Mesendoderm (in vitro differentiated cells): ENCODE data around the gene TMX4.
"Not testable (repeated sequence)": the region's sequence is repeated elsewhere in the genome, so short reads cannot be mapped to it uniquely, and the experiment has no call there.

Experiments
- DNase-seq: peaks from one replicate; pipeline ENCODE4 v3.0.0; 2013
- H2AK5ac ChIP-seq: 2 replicates; pipeline ENCODE4 v1.6.1; 2013; ENCODE audit warnings: low read length, inconsistent platforms
- H2BK120ac ChIP-seq: 2 replicates; pipeline ENCODE4 v1.6.1; 2013; ENCODE audit warnings: low read depth, mild to moderate bottlenecking, low read length, moderate library complexity, mixed read lengths
- H2BK15ac ChIP-seq: replicated peaks from 2 replicates; pipeline ENCODE4 v1.6.1; 2013; ENCODE audit warnings: low read depth, mild to moderate bottlenecking, moderate library complexity
- H2BK5ac ChIP-seq: 2 replicates; pipeline ENCODE4 v1.6.1; 2013; ENCODE audit warnings: low read length, inconsistent platforms
- H3K18ac ChIP-seq: 2 replicates; pipeline ENCODE4 v1.6.1; 2013; ENCODE audit warnings: mild to moderate bottlenecking, low read length, mixed read lengths
- H3K23ac ChIP-seq: one replicate; pipeline ENCODE4 v1.6.1; 2013; ENCODE audit warnings: low read length
- H3K27ac ChIP-seq: 2 replicates; pipeline ENCODE4 v1.5.1; 2013; ENCODE audit warnings: low read depth, mild to moderate bottlenecking, inconsistent platforms, low read length, moderate library complexity
- H3K27me3 ChIP-seq: 2 replicates; pipeline ENCODE4 v1.6.1; 2013; ENCODE audit warnings: low read length, control low read depth, mild to moderate bottlenecking, inconsistent platforms; ENCODE audit not compliant: insufficient read depth, poor library complexity
- H3K36me3 ChIP-seq: 2 replicates; pipeline ENCODE4 v1.6.1; 2013; ENCODE audit warnings: low read length, inconsistent platforms; ENCODE audit not compliant: control insufficient read depth, insufficient read depth
- H3K4ac ChIP-seq: one replicate; pipeline ENCODE4 v1.6.1; 2013; ENCODE audit warnings: low read depth, mild to moderate bottlenecking, low read length, moderate library complexity
- H3K4me1 ChIP-seq: 2 replicates; pipeline ENCODE4 v1.6.1; 2013; ENCODE audit warnings: low read depth, low read length, inconsistent platforms; ENCODE audit not compliant: control insufficient read depth
- H3K4me2 ChIP-seq: 2 replicates; pipeline ENCODE4 v1.6.1; 2013; ENCODE audit warnings: low read length
- H3K4me3 ChIP-seq: 2 replicates; pipeline ENCODE4 v1.5.1; 2013; ENCODE audit warnings: mild to moderate bottlenecking, low read length
- H3K56ac ChIP-seq: one replicate; pipeline ENCODE4 v1.6.1; 2013; ENCODE audit warnings: low read length
- H3K79me1 ChIP-seq: 2 replicates; pipeline ENCODE4 v1.6.1; 2013; ENCODE audit warnings: low read length, inconsistent platforms
- H3K79me2 ChIP-seq: 2 replicates; pipeline ENCODE4 v1.6.1; 2013; ENCODE audit warnings: mild to moderate bottlenecking, low read length; ENCODE audit not compliant: control insufficient read depth, insufficient read depth
- H3K9ac ChIP-seq: 2 replicates; pipeline ENCODE4 v1.6.1; 2013; ENCODE audit warnings: low read length, inconsistent platforms
- H4K5ac ChIP-seq: one replicate; pipeline ENCODE4 v1.6.1; 2013; ENCODE audit warnings: low read length
- H4K8ac ChIP-seq: one replicate; pipeline ENCODE4 v1.6.1; 2013; ENCODE audit warnings: low read depth, mild to moderate bottlenecking, control low read depth, low read length, moderate library complexity
- WGBS: extraction: QIAGEN DNeasy Blood & Tissue Kit; methylation state at CpG from one replicate; pipeline ENCODE4 v1.1.7; 2013; ENCODE audit warnings: low lambda C conversion rate, missing lambda C conversion rate; ENCODE audit not compliant: insufficient coverage; ENCODE audit errors: extremely low coverage; 5-methylcytosine and 5-hydroxymethylcytosine counted together

Gene TMX4

GRCh38 chr20:8031539-8031938 lies 12.0 kb upstream of the TMX4 start:
- H4K8ac ChIP-seq, DNase-seq, H3K27ac ChIP-seq, H3K56ac ChIP-seq, H2BK5ac ChIP-seq, H3K18ac ChIP-seq, H3K27me3 ChIP-seq, H2BK15ac ChIP-seq, H4K5ac ChIP-seq, H3K4me2 ChIP-seq, H3K4ac ChIP-seq, H3K79me2 ChIP-seq, H3K4me1 ChIP-seq, H2BK120ac ChIP-seq, H3K36me3 ChIP-seq, H2AK5ac ChIP-seq, H3K4me3 ChIP-seq, H3K79me1 ChIP-seq, H3K9ac ChIP-seq, H3K23ac ChIP-seq: not testable (repeated sequence)

GRCh38 chr20:8021541-8022269 lies 2.1 kb upstream of the TMX4 start:
- Histone ChIP-seq H2BK120ac (no peak overlapping the region), H2AK5ac (no peak overlapping the region), H3K79me1 (no peaks in the 10 kb centered on the region), H2BK5ac (no peak overlapping the region), H2BK15ac (no peak overlapping the region), H3K79me2 (no peaks in the 10 kb centered on the region), H3K56ac (no peak overlapping the region), H3K4me3 (no peak overlapping the region), H3K36me3 (no peaks in the 10 kb centered on the region), H3K27ac (no peak overlapping the region), H3K18ac (no peak overlapping the region), H3K4ac (no peak overlapping the region), H3K4me2 (no peak overlapping the region), H3K23ac (no peak overlapping the region), H3K27me3 (no peaks in the 10 kb centered on the region), H4K8ac (no peak overlapping the region), H3K4me1 (no peaks in the 10 kb centered on the region), H4K5ac (no peak overlapping the region), H3K9ac (no peak overlapping the region)
- no CpG with 5 or more reads among the region's 10 CpGs for WGBS
- DNase-seq: no peak

DNA sequence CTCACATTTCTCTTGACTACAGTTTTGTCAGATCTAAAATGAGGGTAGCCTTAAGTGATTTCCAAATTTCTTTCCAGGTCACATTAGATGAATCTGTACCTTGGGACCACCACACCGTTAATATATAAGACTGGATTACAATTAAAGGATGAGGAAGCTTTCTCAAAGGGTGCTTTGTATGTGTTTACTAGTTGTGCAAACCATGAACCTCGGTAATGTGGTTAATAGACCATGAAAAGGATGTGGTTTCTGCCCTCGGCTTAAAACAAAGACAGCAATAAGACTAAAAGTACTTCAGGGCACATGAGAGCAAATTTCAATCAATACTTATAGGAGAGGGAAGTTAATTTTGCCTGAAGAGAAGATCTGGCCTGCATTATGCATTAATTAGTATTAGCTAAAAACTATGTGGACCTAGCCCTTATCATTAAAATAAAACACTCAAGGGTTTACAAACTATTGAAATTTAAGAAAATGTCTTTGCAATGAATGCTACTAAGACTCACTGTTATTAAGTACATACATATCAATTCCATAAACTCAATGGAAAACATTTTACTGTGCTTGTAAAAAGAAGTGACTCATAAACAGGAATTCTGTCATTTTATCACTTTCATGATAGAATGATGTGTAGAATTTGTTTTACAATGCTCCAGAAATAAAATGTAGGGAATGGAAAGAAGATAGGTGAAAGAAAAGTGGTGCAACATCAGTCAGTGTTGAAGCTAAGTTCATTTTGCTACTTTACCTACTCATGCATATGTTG lies 936 bp upstream of the TMX4 start:
- Histone ChIP-seq H3K4me3 (no peak overlapping the region), H3K56ac (no peak overlapping the region), H3K4me1 (no peaks in the 10 kb centered on the region), H3K18ac (no peak overlapping the region), H3K27ac (no peak overlapping the region), H4K5ac (no peak overlapping the region), H3K4ac (no peak overlapping the region), H3K9ac (no peak overlapping the region), H3K23ac (no peak overlapping the region), H2BK120ac (no peak overlapping the region), H2BK5ac (no peak overlapping the region), H4K8ac (no peak overlapping the region), H3K79me1 (no peaks in the 10 kb centered on the region), H3K27me3 (no peaks in the 10 kb centered on the region), H3K4me2 (no peak overlapping the region), H3K36me3 (no peaks in the 10 kb centered on the region), H2BK15ac (no peak overlapping the region), H3K79me2 (no peaks in the 10 kb centered on the region), H2AK5ac (no peak overlapping the region)
- WGBS: no CpG with 5 or more reads among the region's 3 CpGs
- no peak for DNase-seq

DNA sequence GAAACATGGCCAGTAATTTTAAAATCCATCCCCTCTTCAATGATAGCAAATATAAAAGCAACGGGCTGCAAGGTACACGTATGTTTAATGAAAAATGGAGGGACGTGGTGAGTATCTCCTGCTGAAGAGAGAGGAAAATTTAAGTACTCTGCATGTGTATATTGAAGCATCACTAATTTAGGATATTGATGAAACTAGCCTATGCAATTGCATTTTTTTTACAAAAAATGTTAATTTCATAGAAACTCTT lies 362 bp upstream of the TMX4 start:
- H3K79me1 ChIP-seq: no peaks in the 10 kb centered on the region
- H3K27me3 ChIP-seq: no peaks in the 10 kb centered on the region
- no CpG with 5 or more reads among the region's 3 CpGs for WGBS
- no peak overlapping the region for H2BK120ac ChIP-seq
- no peaks in the 10 kb centered on the region for H3K36me3 ChIP-seq
- no peak overlapping the region for H2BK15ac ChIP-seq
- H3K9ac ChIP-seq: peak overlapping the region; percentile 52
- no peak overlapping the region for H2BK5ac ChIP-seq
- H3K27ac ChIP-seq: no peak overlapping the region
- no peak overlapping the region for H3K4ac ChIP-seq
- H4K8ac ChIP-seq: no peak overlapping the region
- no peaks in the 10 kb centered on the region for H3K4me1 ChIP-seq
- H3K18ac ChIP-seq: no peak overlapping the region
- peak overlapping the region; percentile 79 for H3K4me2 ChIP-seq
- no peak overlapping the region for H2AK5ac ChIP-seq
- no peak for DNase-seq
- peak overlapping the region; percentile 18 for H3K4me3 ChIP-seq
- H3K23ac ChIP-seq: no peak overlapping the region
- H4K5ac ChIP-seq: no peak overlapping the region
- H3K56ac ChIP-seq: peak overlapping the region; percentile 96
- H3K79me2 ChIP-seq: no peaks in the 10 kb centered on the region

DNA sequence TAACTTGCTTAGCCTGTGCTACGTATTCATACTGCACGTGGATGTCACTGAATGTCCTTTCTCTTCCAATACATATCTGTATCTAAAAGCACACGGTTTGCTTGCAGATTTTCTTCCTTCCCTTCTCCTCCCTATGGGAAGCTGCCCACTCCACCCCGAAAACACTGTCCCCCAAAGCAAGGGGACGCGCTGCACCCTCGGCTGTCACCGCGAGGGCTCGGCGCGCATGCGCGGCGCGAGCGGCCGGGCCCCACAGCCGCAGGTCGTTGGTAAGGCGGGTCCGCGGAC lies 659 bp downstream of the TMX4 start:
- H3K4ac ChIP-seq: no peak overlapping the region
- peak overlapping the region; percentile 86 for H3K23ac ChIP-seq
- no peak overlapping the region for H2BK15ac ChIP-seq
- WGBS: no CpG with 5 or more reads among the region's 23 CpGs
- H3K4me3 ChIP-seq: peak overlapping the region; percentile 60
- H3K4me1 ChIP-seq: no peaks in the 10 kb centered on the region
- H3K36me3 ChIP-seq: no peaks in the 10 kb centered on the region
- H4K8ac ChIP-seq: no peak overlapping the region
- no peak overlapping the region for H3K18ac ChIP-seq
- peak overlapping the region; percentile 84 for H3K27ac ChIP-seq
- H3K9ac ChIP-seq: peak overlapping the region; percentile 84
- no peak overlapping the region for H2BK5ac ChIP-seq
- peak overlapping the region; percentile 96 for H3K4me2 ChIP-seq
- peak overlapping the region; percentile 96 for H3K56ac ChIP-seq
- H3K79me2 ChIP-seq: no peaks in the 10 kb centered on the region
- H3K79me1 ChIP-seq: no peaks in the 10 kb centered on the region
- H2BK120ac ChIP-seq: no peak overlapping the region
- no peak overlapping the region for H4K5ac ChIP-seq
- no peaks in the 10 kb centered on the region for H3K27me3 ChIP-seq
- no peak for DNase-seq
- no peak overlapping the region for H2AK5ac ChIP-seq

- DNase-seq: no peak
- H3K23ac ChIP-seq: no peak overlapping the region
- no CpG with 5 or more reads among the region's 1 CpG for WGBS
- H3K79me2 ChIP-seq: no peaks in the 10 kb centered on the region
- no peak overlapping the region for H3K4me2 ChIP-seq
- H3K27me3 ChIP-seq: no peaks in the 10 kb centered on the region
- no peak overlapping the region for H2BK15ac ChIP-seq
- H3K79me1 ChIP-seq: no peaks in the 10 kb centered on the region
- H2BK5ac ChIP-seq: no peak overlapping the region
- H3K4me3 ChIP-seq: no peak overlapping the region
- no peak overlapping the region for H4K5ac ChIP-seq
- H3K9ac ChIP-seq: no peak overlapping the region
- no peak overlapping the region for H3K56ac ChIP-seq
- no peak overlapping the region for H3K18ac ChIP-seq
- H3K36me3 ChIP-seq: no peaks in the 10 kb centered on the region
- H3K4ac ChIP-seq: no peak overlapping the region
- H2BK120ac ChIP-seq: no peak overlapping the region
- H2AK5ac ChIP-seq: no peak overlapping the region
- no peak overlapping the region for H3K27ac ChIP-seq
- no peaks in the 10 kb centered on the region for H3K4me1 ChIP-seq
- H4K8ac ChIP-seq: no peak overlapping the region
Observed at GRCh38 chr20:8012724-8013123, 6.8 kb downstream of the TMX4 start.
